GM12878 (cell line): ENCODE data around the gene PITPNM2. TPM values are rescaled to one million over a fixed set of nuclear protein-coding genes. Genes with fewer than 3 reads are reported as not detected.

Source experiments
- ATAC-seq: fragments of 200-7000 bp; cut with Tn5 transposase; 3 replicates; pipeline ENCODE4 v1.9.1; 2020; ENCODE audit warnings: mild to moderate bottlenecking, moderate library complexity
- BruUV-seq: library from RNA; stranded (reverse); fragments of 400-500 nt; replicated peaks from 2 replicates; lab custom pipeline; 2021; lab: Mats Ljungman, UMichigan
- CTCF ChIA-PET: fragments of 300-600 bp; sonication (Branson Sonifier 250); formaldehyde crosslinking; extraction: SDS; loops from one replicate; lab custom pipeline; 2021; ENCODE audit warnings: inconsistent platforms; lab: Yijun Ruan, JAX
- POLR2A ChIA-PET: fragments of 350-600 bp; formaldehyde crosslinking; extraction: SDS; loops from one replicate; lab custom pipeline; 2021; ENCODE audit warnings: inconsistent platforms; lab: Charles Lee
- RAD21 ChIA-PET: fragments of 300-600 bp; sonication (Branson Sonifier 250); formaldehyde crosslinking; loops from one replicate; lab custom pipeline; 2023; ENCODE audit warnings: antibody characterized with exemption; ENCODE audit not compliant: unreplicated experiment; lab: Charles Lee
- SMC1A ChIA-PET: fragments of 300-600 bp; sonication (Branson Sonifier 250); formaldehyde crosslinking; loops from one replicate; lab custom pipeline; 2023; ENCODE audit not compliant: unreplicated experiment, uncharacterized antibody; lab: Charles Lee
- DNase-seq: peaks from one replicate; pipeline ENCODE4 v3.0.0-alpha.2; 2011; ENCODE audit warnings: low read depth, low spot score
- FAIRE-seq: peaks from 3 replicates; lab custom pipeline; 2011; peaks lifted over from hg19 to GRCh38; lab: Jason Lieb, UNC
- H2AFZ ChIP-seq: 2 replicates; pipeline ENCODE4 v1.6.0; 2011; ENCODE audit warnings: low read depth, low read length, control low read depth; ENCODE audit not compliant: control insufficient read depth
- H3K27ac ChIP-seq: 2 replicates; pipeline ENCODE4 v1.5.1; 2011; ENCODE audit warnings: control low read depth; ENCODE audit not compliant: control insufficient read depth, insufficient read depth
- H3K27me3 ChIP-seq, 2 experiments: replicated peaks in 1 of 2; 2 replicates each; pipeline versions ENCODE4 v1.6.0 to v1.6.1; 2011; ENCODE audit warnings: low read length in 1 of 2; ENCODE audit not compliant: control insufficient read depth in 2 of 2, insufficient read depth in 2 of 2
- H3K36me3 ChIP-seq, 2 experiments: 2 replicates each; pipeline ENCODE4 v1.5.1; 2011; ENCODE audit warnings: low read length in 1 of 2; ENCODE audit not compliant: control insufficient read depth in 2 of 2, insufficient read depth in 2 of 2
- H3K4me1 ChIP-seq: 2 replicates; pipeline ENCODE4 v1.6.1; 2011; ENCODE audit warnings: mild to moderate bottlenecking, low read length, moderate library complexity, mixed read lengths; ENCODE audit not compliant: control insufficient read depth, insufficient read depth
- H3K4me2 ChIP-seq: 2 replicates; pipeline ENCODE4 v1.6.0; 2011; ENCODE audit warnings: control low read depth; ENCODE audit not compliant: control insufficient read depth, insufficient read depth
- H3K4me3 ChIP-seq: fragments of 200-600 bp; sonication (generic); 2 replicates; pipeline ENCODE4 v1.5.1; 2016
- H3K79me2 ChIP-seq: 2 replicates; pipeline ENCODE4 v1.6.0; 2011; ENCODE audit warnings: low read length; ENCODE audit not compliant: control insufficient read depth, insufficient read depth
- H3K9ac ChIP-seq: 2 replicates; pipeline ENCODE4 v1.8.0; 2011; ENCODE audit warnings: low read length, control low read depth, mixed read lengths; ENCODE audit not compliant: control insufficient read depth, insufficient read depth
- H3K9me3 ChIP-seq: replicated peaks from 3 replicates; pipeline ENCODE4 v1.5.1; 2011; ENCODE audit warnings: mild to moderate bottlenecking, low read length; ENCODE audit not compliant: control insufficient read depth, insufficient read depth
- H4K20me1 ChIP-seq: 2 replicates; pipeline ENCODE4 v1.6.0; 2011; ENCODE audit not compliant: control insufficient read depth, insufficient read depth
- BCL3 ChIP-seq: IDR thresholded peaks from 2 replicates; pipeline ENCODE4 v1.6.1; 2011; ENCODE audit warnings: borderline replicate concordance, low read depth, mild to moderate bottlenecking, moderate library complexity, low read length; ENCODE audit not compliant: insufficient read depth, poor library complexity, severe bottlenecking
- CREM ChIP-seq: IDR thresholded peaks from 2 replicates; pipeline ENCODE4 v1.6.1; 2014; ENCODE audit warnings: antibody characterized with exemption, low read depth
- EGR1 ChIP-seq, 2 experiments: IDR thresholded peaks; 1 replicate in 1 of 2; 2 replicates in 1 of 2; pipeline ENCODE4 v1.6.1; 2011 to 2012; ENCODE audit warnings: low read depth in 2 of 2, low read length in 2 of 2, borderline replicate concordance in 1 of 2, mild to moderate bottlenecking in 1 of 2, moderate library complexity in 1 of 2
- JUNB ChIP-seq: IDR thresholded peaks from 2 replicates; pipeline ENCODE4 v1.6.1; 2016; ENCODE audit warnings: antibody characterized with exemption, mild to moderate bottlenecking
- KDM1A ChIP-seq: fragments of 200-600 bp; sonication (generic); IDR thresholded peaks from 2 replicates; pipeline ENCODE4 v1.6.1; 2016; ENCODE audit warnings: borderline replicate concordance
- LARP7 ChIP-seq: fragments of 450-650 bp; IDR thresholded peaks from 2 replicates; pipeline ENCODE4 v1.6.1; 2017; ENCODE audit warnings: mild to moderate bottlenecking
- MAX ChIP-seq: IDR thresholded peaks from 2 replicates; pipeline ENCODE4 v1.6.1; 2012; ENCODE audit warnings: low read depth, low read length, improper control_type of control experiment
- NFXL1 ChIP-seq: fragments of 450-650 bp; IDR thresholded peaks from 2 replicates; pipeline ENCODE4 v1.6.1; 2017; ENCODE audit warnings: antibody characterized with exemption, mild to moderate bottlenecking, borderline replicate concordance
- NFYB ChIP-seq: IDR thresholded peaks from 2 replicates; pipeline ENCODE4 v1.6.1; 2011; ENCODE audit warnings: low read depth, mild to moderate bottlenecking, low read length, improper control_type of control experiment, moderate library complexity; ENCODE audit not compliant: insufficient read depth
- POLR2AphosphoS5 ChIP-seq: IDR thresholded peaks from 2 replicates; pipeline ENCODE4 v1.6.1; 2011; ENCODE audit warnings: mild to moderate bottlenecking, low read length, inconsistent platforms
- RAD51 ChIP-seq: fragments of 450-650 bp; IDR thresholded peaks from 2 replicates; pipeline ENCODE4 v1.6.1; 2016; ENCODE audit warnings: moderate library complexity, mild to moderate bottlenecking, inconsistent platforms
- SMAD1 ChIP-seq: fragments of 450-650 bp; IDR thresholded peaks from 2 replicates; pipeline ENCODE4 v1.6.1; 2018; ENCODE audit warnings: mild to moderate bottlenecking, low read depth; ENCODE audit not compliant: partially characterized antibody
- TBL1XR1 ChIP-seq: IDR thresholded peaks from 2 replicates; pipeline ENCODE4 v1.6.1; 2012; ENCODE audit warnings: low read depth, low read length, improper control_type of control experiment
- USF2 ChIP-seq: IDR thresholded peaks from 2 replicates; pipeline ENCODE4 v1.6.1; 2011; ENCODE audit warnings: low read depth, low read length, improper control_type of control experiment, borderline replicate concordance
- ZZZ3 ChIP-seq: IDR thresholded peaks from 2 replicates; pipeline ENCODE4 v1.6.1; 2011; ENCODE audit warnings: low read depth; ENCODE audit not compliant: control insufficient read depth, insufficient read length
- WGBS: methylation state at CpG from one replicate; pipeline ENCODE4 v1.1.6; 2016; ENCODE audit warnings: low lambda C conversion rate; ENCODE audit not compliant: insufficient replicate concordance, insufficient coverage; ENCODE audit errors: missing lambda C conversion rate; 5-methylcytosine and 5-hydroxymethylcytosine counted together
- in situ Hi-C: fragments of 300-500 bp; cut with MboI; formaldehyde crosslinking; loops from 9 replicates; pipeline ENCODE4 v1.14.3; 2018; ENCODE audit warnings: mixed read lengths
- intact Hi-C: fragments of 100-400 bp; cut with micrococcal nuclease; formaldehyde crosslinking; loops from one replicate; pipeline ENCODE4 v1.14.2; 2022; ENCODE audit not compliant: unreplicated experiment
- polyA plus RNA-seq, 11 experiments: library from polyadenylated mRNA; depleted of rRNA in 4 of 11; unstranded in 6 of 11; stranded (reverse) in 5 of 11; fragments of >200 nt; fragmentation: Nextera tagmentation in 4 of 11; fragmentation: Illumina TruSeq in 1 of 11; extraction: Ambion mirVana in 4 of 11; extraction: Trizol in 1 of 11; gene quantifications; 1 replicate in 1 of 11; 2 replicates in 10 of 11; pipeline versions ENCODE4 v1.2.1 to v1.2.3, GENCODE V29; 2011 to 2016; ENCODE audit warnings: inconsistent platforms in 2 of 11, missing spikeins in 2 of 11, low read depth in 1 of 11
- total RNA-seq, 4 experiments: library from RNA; depleted of rRNA in 3 of 4; stranded (reverse); fragments of >200 nt in 3 of 4; fragmentation: Illumina TruSeq in 1 of 4; extraction: Trizol in 1 of 4; gene quantifications; 2 replicates each; pipeline versions ENCODE4 v1.2.1 to v1.2.3, GENCODE V29; 2013 to 2021

PITPNM2 gene
- total and polyA plus RNA-seq, 10 of the 15 experiments (the other 5 are each of a cell fraction or from before 2014, with no cell fraction given) = 0.03 to 1.0 (median 0.24) TPM; not detected in 1

- ATAC-seq (no peak), FAIRE-seq (no peak), DNase-seq (no peak)
- H3K79me2 ChIP-seq = no peaks in the 10 kb centered on the region
- no peak overlapping the region for H3K4me3 ChIP-seq
- ChIA-PET RAD21 (no interaction called here), CTCF (no interaction called here), POLR2A (no interaction called here), SMC1A (interaction anchor here (0.6 kb wide), 1 partner anchor 108 kb away, joined by 3 read pairs; no protein-coding TSS in a partner anchor)
- no peaks in the 10 kb centered on the region for H3K27me3 ChIP-seq
- intact Hi-C loops = no loop called here
- TF ChIP-seq SMAD1 = no peak
- no peak for TF ChIP-seq ZZZ3
- TF ChIP-seq LARP7 = no peak
- TF ChIP-seq NFXL1 = no peak
- no peak for TF ChIP-seq CREM
- TF ChIP-seq RAD51 = no peak
- TF ChIP-seq EGR1 (IDR thresholded peaks at IDR 0.05; ENCODE audit: borderline replicate concordance in 1 of 2, low read depth in 2 of 2, low read length in 2 of 2) = no peak
- no peak for TF ChIP-seq POLR2AphosphoS5
- no peak for TF ChIP-seq NFYB
- no peak for TF ChIP-seq BCL3
- TF ChIP-seq JUNB = no peak
- no peak for TF ChIP-seq KDM1A
- no peak for TF ChIP-seq USF2
- TF ChIP-seq MAX = no peak
- TF ChIP-seq TBL1XR1 = no peak
- H3K4me1 ChIP-seq = no peaks in the 10 kb centered on the region; the same call in 1 of the 2 replicates
- H3K4me2 ChIP-seq = no peak overlapping the region
- no peak overlapping the region for H2AFZ ChIP-seq
- WGBS = 33% methylated on average over 4 of the region's 4 CpGs
- H3K9me3 ChIP-seq = no peaks in the 10 kb centered on the region
- H3K9ac ChIP-seq = no peak overlapping the region
- no peak overlapping the region for H3K27ac ChIP-seq
- H3K36me3 ChIP-seq = no peaks in the 10 kb centered on the region
- BruUV-seq = no TSS peak
- in situ Hi-C loops = no loop called here
- H4K20me1 ChIP-seq = no peaks in the 10 kb centered on the region
These were observed 21.3 kb downstream of the PITPNM2 start for GRCh38 chr12:123129621-123130020.
